H9 (cell line): ENCODE results near the gene OOSP1. TPM values are rescaled to one million over a fixed set of nuclear protein-coding genes. Genes with fewer than 3 reads are reported as not detected.

ENCODE experiments used
- DNase-seq: peaks from one replicate; pipeline ENCODE4 v3.0.0-alpha.2; 2017
- H2AFZ ChIP-seq: one replicate; pipeline ENCODE4 v1.6.1; 2013; ENCODE audit warnings: mild to moderate bottlenecking, low read length, control low read depth, moderate library complexity
- H2AK5ac ChIP-seq: 2 replicates; pipeline ENCODE4 v1.6.1; 2013; ENCODE audit warnings: low read length, control low read depth, mixed read lengths; ENCODE audit not compliant: insufficient read length
- H2BK120ac ChIP-seq: one replicate; pipeline ENCODE4 v1.6.1; 2013; ENCODE audit warnings: low read depth, mild to moderate bottlenecking, low read length, control low read depth, inconsistent platforms; ENCODE audit not compliant: poor library complexity, severe bottlenecking
- H2BK12ac ChIP-seq: 2 replicates; pipeline ENCODE4 v1.6.1; 2013; ENCODE audit warnings: low read length, control low read depth, mixed read lengths, low read depth; ENCODE audit not compliant: insufficient read length
- H2BK15ac ChIP-seq: 2 replicates; pipeline ENCODE4 v1.6.1; 2013; ENCODE audit warnings: low read depth, low read length, control low read depth
- H2BK20ac ChIP-seq: one replicate; pipeline ENCODE4 v1.6.1; 2013; ENCODE audit warnings: low read depth, mild to moderate bottlenecking, low read length, control low read depth, inconsistent platforms; ENCODE audit not compliant: poor library complexity, severe bottlenecking
- H2BK5ac ChIP-seq: 2 replicates; pipeline ENCODE4 v1.6.1; 2013; ENCODE audit warnings: low read length, control low read depth, mixed read lengths; ENCODE audit not compliant: insufficient read length
- H3K14ac ChIP-seq: 2 replicates; pipeline ENCODE4 v1.6.1; 2013; ENCODE audit warnings: low read length, control low read depth; ENCODE audit not compliant: insufficient read depth
- H3K18ac ChIP-seq: 2 replicates; pipeline ENCODE4 v1.6.1; 2013; ENCODE audit warnings: low read depth, mild to moderate bottlenecking, mixed read lengths, low read length, control low read depth; ENCODE audit not compliant: insufficient read length
- H3K23ac ChIP-seq: 2 replicates; pipeline ENCODE4 v1.6.1; 2013; ENCODE audit warnings: low read length, control low read depth, mixed read lengths, low read depth; ENCODE audit not compliant: insufficient read length
- H3K23me2 ChIP-seq: 2 replicates; pipeline ENCODE4 v1.6.1; 2013; ENCODE audit warnings: low read depth, mild to moderate bottlenecking, mixed read lengths, low read length, control low read depth; ENCODE audit not compliant: insufficient read length, poor library complexity, severe bottlenecking
- H3K27ac ChIP-seq: 2 replicates; pipeline ENCODE4 v1.5.1; 2013; ENCODE audit warnings: low read length, control low read depth, mixed read lengths, low read depth; ENCODE audit not compliant: insufficient read length
- H3K27me3 ChIP-seq: 2 replicates; pipeline ENCODE4 v1.6.1; 2013; ENCODE audit warnings: low read length, control low read depth, inconsistent platforms; ENCODE audit not compliant: insufficient read depth
- H3K4ac ChIP-seq: 2 replicates; pipeline ENCODE4 v1.6.1; 2013; ENCODE audit warnings: low read depth, mild to moderate bottlenecking, control low read depth, inconsistent platforms, low read length, moderate library complexity
- H3K4me1 ChIP-seq: 2 replicates; pipeline ENCODE4 v1.6.1; 2013; ENCODE audit warnings: low read length, control low read depth, inconsistent platforms; ENCODE audit not compliant: insufficient read depth
- H3K4me2 ChIP-seq: 2 replicates; pipeline ENCODE4 v1.6.1; 2013; ENCODE audit warnings: low read length, control low read depth, mixed read lengths; ENCODE audit not compliant: insufficient read length, insufficient read depth
- H3K56ac ChIP-seq: 2 replicates; pipeline ENCODE4 v1.6.1; 2013; ENCODE audit warnings: low read depth, mild to moderate bottlenecking, mixed read lengths, low read length, control low read depth; ENCODE audit not compliant: insufficient read length
- H3K79me1 ChIP-seq: 2 replicates; pipeline ENCODE4 v1.6.1; 2013; ENCODE audit warnings: low read depth, mild to moderate bottlenecking, moderate library complexity, low read length, control low read depth, inconsistent platforms; ENCODE audit not compliant: insufficient read depth, poor library complexity, severe bottlenecking
- H3K79me2 ChIP-seq: 2 replicates; pipeline ENCODE4 v1.6.1; 2013; ENCODE audit warnings: low read length, control low read depth, inconsistent platforms; ENCODE audit not compliant: insufficient read depth
- H3K9ac ChIP-seq: 2 replicates; pipeline ENCODE4 v1.6.1; 2013; ENCODE audit warnings: low read length, control low read depth, mixed read lengths; ENCODE audit not compliant: insufficient read length; ENCODE audit errors: extremely low read depth
- H3K9me3 ChIP-seq: one replicate; pipeline ENCODE4 v1.6.1; 2013; ENCODE audit warnings: low read depth, low read length, inconsistent platforms; ENCODE audit not compliant: control insufficient read depth
- H3T11ph ChIP-seq: one replicate; pipeline ENCODE4 v1.6.1; 2013; ENCODE audit warnings: mild to moderate bottlenecking, low read length, control low read depth, inconsistent platforms
- H4K20me1 ChIP-seq: one replicate; pipeline ENCODE4 v1.6.1; 2013; ENCODE audit not compliant: control insufficient read depth, insufficient read length, insufficient read depth
- H4K5ac ChIP-seq: 2 replicates; pipeline ENCODE4 v1.6.1; 2013; ENCODE audit warnings: low read depth, mild to moderate bottlenecking, mixed read lengths, low read length, control low read depth; ENCODE audit not compliant: insufficient read length
- H4K8ac ChIP-seq: replicated peaks from 2 replicates; pipeline ENCODE4 v1.6.1; 2013; ENCODE audit warnings: low read length, control low read depth, mixed read lengths, low read depth; ENCODE audit not compliant: insufficient read length
- H4K91ac ChIP-seq: 2 replicates; pipeline ENCODE4 v1.6.1; 2013; ENCODE audit warnings: low read depth, mild to moderate bottlenecking, moderate library complexity, mixed read lengths, low read length, control low read depth; ENCODE audit not compliant: insufficient read length
- H3K27ac Mint-ChIP-seq, 3 experiments: 2 replicates in 2 of 3; 3 replicates in 1 of 3; pipeline ENCODE4 v1.8.0; 2020 to 2021; ENCODE audit warnings: mixed read lengths in 3 of 3, mild to moderate bottlenecking in 1 of 3, moderate library complexity in 1 of 3
- H3K27me3 Mint-ChIP-seq: 2 replicates; pipeline ENCODE4 v1.8.0; 2021; ENCODE audit warnings: low read depth, mild to moderate bottlenecking, moderate library complexity, mixed read lengths
- H3K36me3 Mint-ChIP-seq, 3 experiments: 2 replicates in 2 of 3; 3 replicates in 1 of 3; pipeline ENCODE4 v1.8.0; 2020 to 2021; ENCODE audit warnings: low read depth in 3 of 3, mixed read lengths in 3 of 3; ENCODE audit not compliant: insufficient read depth in 1 of 3
- H3K4me1 Mint-ChIP-seq, 2 experiments: 2 replicates each; pipeline ENCODE4 v1.8.0; 2020; ENCODE audit warnings: mixed read lengths in 2 of 2
- H3K4me3 Mint-ChIP-seq, 2 experiments: 2 replicates in 1 of 2; 3 replicates in 1 of 2; pipeline ENCODE4 v1.8.0; 2020 to 2021; ENCODE audit warnings: mild to moderate bottlenecking in 2 of 2, mixed read lengths in 2 of 2, moderate library complexity in 1 of 2
- H3K9me3 Mint-ChIP-seq, 2 experiments: 2 replicates in 1 of 2; 3 replicates in 1 of 2; pipeline ENCODE4 v1.8.0; 2020; ENCODE audit warnings: mild to moderate bottlenecking in 2 of 2, mixed read lengths in 2 of 2, moderate library complexity in 1 of 2
- CTCF ChIP-seq: fragments of 200-600 bp; sonication (generic); conservative IDR thresholded peaks from 3 replicates; pipeline ENCODE4 v1.8.0; 2021; ENCODE audit warnings: antibody characterized with exemption, mild to moderate bottlenecking
- WGBS: extraction: QIAGEN DNeasy Blood & Tissue Kit; methylation state at CpG from one replicate; pipeline ENCODE4 v1.1.7; 2013; ENCODE audit warnings: missing lambda C conversion rate, low lambda C conversion rate, mixed read lengths; ENCODE audit not compliant: insufficient read length; ENCODE audit errors: extremely low coverage; 5-methylcytosine and 5-hydroxymethylcytosine counted together
- total RNA-seq: library from RNA; stranded (reverse); gene quantifications from 2 replicates; pipeline ENCODE4 v1.2.1, GENCODE V29; 2021

Gene OOSP1
- total RNA-seq, 1 experiment from 2014 or later, result not detected

GRCh38 chr11:59891781-59892181, 46.5 kb upstream of the OOSP1 start:
- Mint-ChIP-seq H3K36me3 (peaks cover 14 to 25% (median 20%) of the 10 kb centered on the region in 3 experiments), H3K9me3 (peaks cover 29 to 32% of the 10 kb centered on the region in 2 experiments), H3K27ac (0 out of 7 replicates have a peak overlapping the region, but pooled peaks of 1 of the 3 experiments have one; percentile 29), H3K4me3 (no peak overlapping the region), H3K27me3 (no peaks in the 10 kb centered on the region; the same call in 1 of the 2 replicates), H3K4me1 (peaks cover 13 to 15% of the 10 kb centered on the region in 2 experiments)
- Histone ChIP-seq H3K9ac (no peak overlapping the region), H3K23ac (no peak overlapping the region), H2BK15ac (no peak overlapping the region), H4K5ac (no peak overlapping the region), H3K27ac (no peak overlapping the region), H2AFZ (no peak overlapping the region), H4K91ac (no peak overlapping the region), H3K4me2 (no peak overlapping the region), H3K56ac (no peak overlapping the region), H2BK120ac (no peak overlapping the region), H3K79me2 (no peaks in the 10 kb centered on the region), H2BK20ac (no peak overlapping the region), H2AK5ac (no peak overlapping the region), H3K14ac (peak overlapping the region; percentile 26; the same call in 1 of the 2 replicates), H4K8ac (no peak overlapping the region), H2BK12ac (no peak overlapping the region), H3K79me1 (no peaks in the 10 kb centered on the region), H3K4me1 (no peaks in the 10 kb centered on the region), H3K4ac (no peak overlapping the region), H3T11ph (no peak overlapping the region), H3K18ac (peak overlapping the region; percentile 47), H4K20me1 (no peaks in the 10 kb centered on the region), H2BK5ac (no peak overlapping the region), H3K9me3 (no peaks in the 10 kb centered on the region), H3K27me3 (no peaks in the 10 kb centered on the region), H3K23me2 (peaks cover 2% of the 10 kb centered on the region)
- TF ChIP-seq CTCF, result no peak; the same call in 2 of the 3 replicates
- peak; percentile 79 for DNase-seq
- WGBS, result no CpG with 5 or more reads among the region's 4 CpGs
